ENCODE results near the gene PLA2G6.

PLA2G6 gene

GRCh38 chr22:38203090-38203810, 21.6 kb upstream of the PLA2G6 start:
- peak overlapping the region; percentile 85 for H3K4me3 ChIP-seq (ENCODE audit: low read depth in 1 of 2, low read length in 2 of 2)
- no peaks in the 10 kb centered on the region for H3K9me3 ChIP-seq (ENCODE audit: control insufficient read depth in 1 of 2, low read length in 2 of 2)
- peak overlapping the region; percentile 81 to 84 for H3K9ac ChIP-seq (ENCODE audit: low read depth in 1 of 2, low read length in 2 of 2)
- peak overlapping the region; percentile 94 for H3K27ac ChIP-seq (ENCODE audit: low read depth, low read length)
- peaks cover 26 to 34% of the 10 kb centered on the region in 2 donors for H3K4me1 ChIP-seq (ENCODE audit: control insufficient read depth in 1 of 2, insufficient read depth in 2 of 2, low read length in 2 of 2)
- no peaks in the 10 kb centered on the region for H3K27me3 ChIP-seq (ENCODE audit: control insufficient read depth in 1 of 2, insufficient read depth in 2 of 2, low read length in 2 of 2)
- H3K36me3 ChIP-seq (ENCODE audit: control insufficient read depth in 1 of 2, insufficient read depth in 2 of 2, low read length in 2 of 2) = no peaks in the 10 kb centered on the region

GRCh38 chr22:38202437-38203089, 20.9 kb upstream of the PLA2G6 start:
- Histone ChIP-seq H3K9me3 (ENCODE audit: control insufficient read depth in 1 of 2, low read length in 2 of 2) (no peaks in the 10 kb centered on the region), H3K27me3 (ENCODE audit: control insufficient read depth in 1 of 2, insufficient read depth in 2 of 2, low read length in 2 of 2) (no peaks in the 10 kb centered on the region), H3K4me1 (ENCODE audit: control insufficient read depth in 1 of 2, insufficient read depth in 2 of 2, low read length in 2 of 2) (peaks cover 26 to 34% of the 10 kb centered on the region in 2 donors), H3K27ac (ENCODE audit: low read depth, low read length) (peak overlapping the region; percentile 94), H3K4me3 (ENCODE audit: low read depth in 1 of 2, low read length in 2 of 2) (peak overlapping the region; percentile 85), H3K9ac (ENCODE audit: low read depth in 1 of 2, low read length in 2 of 2) (peak overlapping the region; percentile 81 to 84), H3K36me3 (ENCODE audit: control insufficient read depth in 1 of 2, insufficient read depth in 2 of 2, low read length in 2 of 2) (no peaks in the 10 kb centered on the region)

- no peaks in the 10 kb centered on the region for H3K27me3 ChIP-seq (ENCODE audit: control insufficient read depth in 1 of 2, insufficient read depth in 2 of 2, low read length in 2 of 2)
- no peaks in the 10 kb centered on the region for H3K9me3 ChIP-seq (ENCODE audit: control insufficient read depth in 1 of 2, low read length in 2 of 2)
- peaks cover 27 to 34% of the 10 kb centered on the region in 2 donors for H3K4me1 ChIP-seq (ENCODE audit: control insufficient read depth in 1 of 2, insufficient read depth in 2 of 2, low read length in 2 of 2)
- H3K27ac ChIP-seq (ENCODE audit: low read depth, low read length) = peak within 1 kb of the TSS; percentile 94
- H3K36me3 ChIP-seq (ENCODE audit: control insufficient read depth in 1 of 2, insufficient read depth in 2 of 2, low read length in 2 of 2) = no peaks in the 10 kb centered on the region
- peak within 1 kb of the TSS; percentile 85 for H3K4me3 ChIP-seq (ENCODE audit: low read depth in 1 of 2, low read length in 2 of 2)
- H3K9ac ChIP-seq (ENCODE audit: low read depth in 1 of 2, low read length in 2 of 2) = peak within 1 kb of the TSS; percentile 81 to 84
These were observed 20.2 kb upstream of the PLA2G6 start, which contains the start of gene MAFF for GRCh38 chr22:38201711-38202436. Gene MAFF (plus strand): TSS chr22:38201994. CDS start chr22:38213854, 11,860 bp downstream.

DNA sequence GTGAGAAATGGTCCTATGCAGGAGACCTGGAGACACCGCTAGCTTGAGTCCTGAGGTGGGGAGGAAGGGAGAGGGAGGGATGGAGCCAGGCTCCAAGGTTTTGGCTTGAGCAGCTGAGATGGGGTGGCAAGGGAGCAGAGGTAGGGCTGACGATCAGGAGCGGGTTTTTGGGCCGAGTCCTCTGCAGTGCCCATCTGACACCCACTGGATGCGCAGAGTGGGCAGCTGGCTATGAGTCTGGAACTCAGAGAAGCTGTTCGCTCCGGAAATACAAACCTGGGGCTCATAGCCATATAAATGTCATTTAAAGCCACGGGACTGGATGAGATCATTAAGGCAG, 19.7 kb upstream of the PLA2G6 start:
- H3K9ac ChIP-seq (ENCODE audit: low read depth in 1 of 2, low read length in 2 of 2) = peak overlapping the region; percentile 2 to 54
- no peaks in the 10 kb centered on the region for H3K9me3 ChIP-seq (ENCODE audit: control insufficient read depth in 1 of 2, low read length in 2 of 2)
- H3K4me1 ChIP-seq (ENCODE audit: control insufficient read depth in 1 of 2, insufficient read depth in 2 of 2, low read length in 2 of 2) = peaks cover 29 to 34% of the 10 kb centered on the region in 2 donors
- peak overlapping the region; percentile 78 for H3K27ac ChIP-seq (ENCODE audit: low read depth, low read length)
- H3K36me3 ChIP-seq (ENCODE audit: control insufficient read depth in 1 of 2, insufficient read depth in 2 of 2, low read length in 2 of 2) = no peaks in the 10 kb centered on the region
- H3K4me3 ChIP-seq (ENCODE audit: low read depth in 1 of 2, low read length in 2 of 2) = peak overlapping the region; percentile 60 to 64
- H3K27me3 ChIP-seq (ENCODE audit: control insufficient read depth in 1 of 2, insufficient read depth in 2 of 2, low read length in 2 of 2) = no peaks in the 10 kb centered on the region

GRCh38 chr22:38199826-38200559, 18.4 kb upstream of the PLA2G6 start:
- Histone ChIP-seq H3K4me3 (ENCODE audit: low read depth in 1 of 2, low read length in 2 of 2) (no peak overlapping the region), H3K9me3 (ENCODE audit: control insufficient read depth in 1 of 2, low read length in 2 of 2) (no peaks in the 10 kb centered on the region), H3K36me3 (ENCODE audit: control insufficient read depth in 1 of 2, insufficient read depth in 2 of 2, low read length in 2 of 2) (no peaks in the 10 kb centered on the region), H3K9ac (ENCODE audit: low read depth in 1 of 2, low read length in 2 of 2) (no peak overlapping the region), H3K27ac (ENCODE audit: low read depth, low read length) (no peak overlapping the region), H3K27me3 (ENCODE audit: control insufficient read depth in 1 of 2, insufficient read depth in 2 of 2, low read length in 2 of 2) (no peaks in the 10 kb centered on the region), H3K4me1 (ENCODE audit: control insufficient read depth in 1 of 2, insufficient read depth in 2 of 2, low read length in 2 of 2) (peaks cover 27 to 30% of the 10 kb centered on the region in 2 donors)

GRCh38 chr22:38196791-38197419, 15.3 kb upstream of the PLA2G6 start:
- Histone ChIP-seq H3K36me3 (ENCODE audit: control insufficient read depth in 1 of 2, insufficient read depth in 2 of 2, low read length in 2 of 2) (no peaks in the 10 kb centered on the region), H3K4me1 (ENCODE audit: control insufficient read depth in 1 of 2, insufficient read depth in 2 of 2, low read length in 2 of 2) (peaks cover 21 to 22% of the 10 kb centered on the region in 2 donors), H3K27ac (ENCODE audit: low read depth, low read length) (no peak overlapping the region), H3K27me3 (ENCODE audit: control insufficient read depth in 1 of 2, insufficient read depth in 2 of 2, low read length in 2 of 2) (no peaks in the 10 kb centered on the region), H3K4me3 (ENCODE audit: low read depth in 1 of 2, low read length in 2 of 2) (peak overlapping the region; percentile 45 to 55), H3K9me3 (ENCODE audit: control insufficient read depth in 1 of 2, low read length in 2 of 2) (no peaks in the 10 kb centered on the region), H3K9ac (ENCODE audit: low read depth in 1 of 2, low read length in 2 of 2) (peak overlapping the region; percentile 49 to 54)

DNA sequence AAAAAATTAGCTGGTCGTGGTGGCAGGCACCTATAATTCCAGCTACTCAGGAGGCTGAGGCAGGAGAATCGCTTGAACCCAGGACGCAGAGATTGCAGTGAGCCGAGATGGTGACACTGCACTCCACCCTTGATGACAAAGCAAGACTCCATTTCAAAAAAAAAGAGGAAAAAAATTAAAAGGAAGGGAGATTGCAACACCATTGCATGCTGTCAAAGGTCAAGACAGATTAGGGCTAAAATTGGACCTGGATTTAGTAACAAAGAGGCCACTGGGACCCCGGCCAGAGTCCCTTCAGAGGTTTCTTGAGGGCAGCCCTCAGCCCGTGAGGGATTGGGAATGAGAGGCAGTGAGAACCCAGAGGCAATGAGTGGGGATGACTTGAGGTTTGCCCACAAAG, 11.9 kb upstream of the PLA2G6 start:
- Histone ChIP-seq H3K27ac (ENCODE audit: low read depth, low read length) (no peak overlapping the region), H3K4me1 (ENCODE audit: control insufficient read depth in 1 of 2, insufficient read depth in 2 of 2, low read length in 2 of 2) (peaks cover 15 to 19% of the 10 kb centered on the region in 2 donors), H3K36me3 (ENCODE audit: control insufficient read depth in 1 of 2, insufficient read depth in 2 of 2, low read length in 2 of 2) (no peaks in the 10 kb centered on the region)

DNA sequence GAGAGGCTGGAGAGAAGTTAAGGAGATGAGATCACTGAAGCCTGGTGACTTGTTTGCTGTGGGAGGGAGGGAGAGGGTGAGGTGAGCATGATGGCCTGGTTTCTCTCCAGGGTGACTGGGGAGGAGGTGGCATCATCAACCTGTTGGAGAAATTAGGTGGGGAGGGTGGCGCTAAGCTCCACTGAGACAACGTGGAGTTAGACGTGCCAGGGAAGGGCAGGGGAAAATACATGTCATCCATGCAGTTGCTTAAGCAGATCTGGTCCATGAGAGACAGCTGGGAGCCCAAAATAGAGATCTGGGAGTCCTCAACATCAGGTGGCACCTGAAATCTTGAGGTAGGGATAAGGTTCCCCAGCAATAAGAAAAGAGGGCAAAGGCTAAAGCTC, 10.8 kb upstream of the PLA2G6 start:
- Histone ChIP-seq H3K4me3 (ENCODE audit: low read depth in 1 of 2, low read length in 2 of 2) (no peak overlapping the region), H3K36me3 (ENCODE audit: control insufficient read depth in 1 of 2, insufficient read depth in 2 of 2, low read length in 2 of 2) (no peaks in the 10 kb centered on the region), H3K27ac (ENCODE audit: low read depth, low read length) (no peak overlapping the region), H3K9me3 (ENCODE audit: control insufficient read depth in 1 of 2, low read length in 2 of 2) (no peaks in the 10 kb centered on the region), H3K9ac (ENCODE audit: low read depth in 1 of 2, low read length in 2 of 2) (no peak overlapping the region), H3K4me1 (ENCODE audit: control insufficient read depth in 1 of 2, insufficient read depth in 2 of 2, low read length in 2 of 2) (peaks cover 15 to 19% of the 10 kb centered on the region in 2 donors), H3K27me3 (ENCODE audit: control insufficient read depth in 1 of 2, insufficient read depth in 2 of 2, low read length in 2 of 2) (no peaks in the 10 kb centered on the region)

More for the DNA sequence above, 11.9 kb upstream of the PLA2G6 start:
- H3K9me3 ChIP-seq (ENCODE audit: control insufficient read depth in 1 of 2, low read length in 2 of 2) = no peaks in the 10 kb centered on the region
- H3K9ac ChIP-seq (ENCODE audit: low read depth in 1 of 2, low read length in 2 of 2) = no peak overlapping the region
- H3K4me3 ChIP-seq (ENCODE audit: low read depth in 1 of 2, low read length in 2 of 2) = no peak overlapping the region
- H3K27me3 ChIP-seq (ENCODE audit: control insufficient read depth in 1 of 2, insufficient read depth in 2 of 2, low read length in 2 of 2) = no peaks in the 10 kb centered on the region

DNA sequence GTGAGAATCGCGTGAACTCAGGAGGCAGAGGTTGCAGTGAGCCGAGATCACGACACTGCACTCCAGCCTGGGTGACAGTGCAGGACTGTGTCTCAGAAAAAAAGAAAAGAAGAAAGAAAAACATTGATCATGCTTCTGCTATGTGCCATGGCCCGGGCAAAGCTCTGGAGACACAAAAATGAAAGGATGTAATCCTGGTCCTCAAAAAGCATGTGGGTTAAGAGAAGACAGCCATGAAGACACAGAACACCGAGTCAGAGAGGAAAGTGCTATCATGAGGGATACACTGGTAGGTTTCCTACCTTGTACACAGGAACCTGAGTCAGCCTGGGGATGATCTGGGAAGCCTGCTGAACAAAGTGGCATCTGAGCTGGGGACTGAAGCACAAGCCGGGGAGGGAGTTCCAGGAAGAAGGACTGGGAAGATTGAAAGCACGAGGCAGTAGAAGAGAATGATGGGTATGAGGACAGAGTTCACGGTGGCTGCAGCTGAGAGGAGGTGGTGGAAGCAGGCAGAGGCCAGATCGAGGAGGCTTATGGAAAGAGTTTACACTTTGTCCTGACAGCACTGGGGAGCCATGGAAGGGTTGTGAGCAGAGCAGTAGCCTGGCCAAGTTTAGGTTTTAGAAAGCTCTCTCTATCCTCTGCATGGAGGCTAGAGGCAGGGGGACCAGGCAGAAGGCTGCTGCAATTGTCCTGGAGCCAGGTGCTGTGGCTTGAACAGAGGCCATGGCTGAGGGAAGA, 10.3 kb upstream of the PLA2G6 start:
- no peaks in the 10 kb centered on the region for H3K36me3 ChIP-seq (ENCODE audit: control insufficient read depth in 1 of 2, insufficient read depth in 2 of 2, low read length in 2 of 2)
- H3K4me3 ChIP-seq (ENCODE audit: low read depth in 1 of 2, low read length in 2 of 2) = no peak overlapping the region
- no peaks in the 10 kb centered on the region for H3K27me3 ChIP-seq (ENCODE audit: control insufficient read depth in 1 of 2, insufficient read depth in 2 of 2, low read length in 2 of 2)
- peaks cover 15 to 18% of the 10 kb centered on the region in 2 donors for H3K4me1 ChIP-seq (ENCODE audit: control insufficient read depth in 1 of 2, insufficient read depth in 2 of 2, low read length in 2 of 2)
- H3K27ac ChIP-seq (ENCODE audit: low read depth, low read length) = no peak overlapping the region
- H3K9ac ChIP-seq (ENCODE audit: low read depth in 1 of 2, low read length in 2 of 2) = no peak overlapping the region
- no peaks in the 10 kb centered on the region for H3K9me3 ChIP-seq (ENCODE audit: control insufficient read depth in 1 of 2, low read length in 2 of 2)

Measured in duodenal mucosa (tissue), 2 donors.